GM19438 (cell line): ENCODE measurements around the gene ASXL2.
"Not testable (repeated sequence)": the region's sequence is repeated elsewhere in the genome, so short reads cannot be mapped to it uniquely, and the experiment has no call there.

Source experiments
- ATAC-seq: cut with Tn5 transposase; IDR thresholded peaks from one replicate; pipeline ENCODE4 v1.9.1; 2021; ENCODE audit warnings: low read depth; ENCODE audit not compliant: unreplicated experiment

The ASXL2 gene

DNA sequence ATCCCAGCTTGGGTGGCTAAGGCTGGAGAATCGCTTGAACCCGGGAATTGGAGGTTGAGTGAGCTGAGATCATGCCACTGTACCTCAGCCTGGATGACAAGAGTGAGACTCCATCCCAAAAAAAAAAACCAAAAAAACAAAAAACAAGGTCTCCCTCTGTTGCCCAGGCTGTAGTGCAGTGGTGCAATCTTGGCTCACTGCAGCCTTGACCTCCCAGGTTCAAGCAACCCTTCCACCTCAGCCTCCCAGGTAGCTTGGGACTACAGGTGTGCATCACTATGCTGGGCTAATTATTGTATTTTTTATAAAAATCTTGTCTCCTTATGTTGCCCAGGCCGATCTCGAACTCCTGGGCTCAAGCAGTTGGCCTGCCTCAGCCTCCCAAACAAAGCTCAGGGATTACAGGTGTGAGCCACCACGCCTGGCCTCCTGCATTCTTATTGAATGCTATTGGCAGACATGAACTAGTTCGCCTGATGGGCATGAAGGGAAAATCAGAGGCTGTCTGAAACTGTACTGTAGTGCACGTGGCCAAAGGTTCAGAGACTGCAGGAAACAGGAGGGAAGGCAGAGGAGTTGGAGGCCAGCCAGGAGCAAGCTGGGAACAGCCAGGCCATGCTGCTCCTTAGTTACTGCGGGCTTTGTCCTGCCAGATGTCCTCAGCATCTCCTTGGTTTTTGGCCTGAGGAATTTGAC lies 16.0 kb upstream of the ASXL2 start:
- ATAC-seq = no peak

DNA sequence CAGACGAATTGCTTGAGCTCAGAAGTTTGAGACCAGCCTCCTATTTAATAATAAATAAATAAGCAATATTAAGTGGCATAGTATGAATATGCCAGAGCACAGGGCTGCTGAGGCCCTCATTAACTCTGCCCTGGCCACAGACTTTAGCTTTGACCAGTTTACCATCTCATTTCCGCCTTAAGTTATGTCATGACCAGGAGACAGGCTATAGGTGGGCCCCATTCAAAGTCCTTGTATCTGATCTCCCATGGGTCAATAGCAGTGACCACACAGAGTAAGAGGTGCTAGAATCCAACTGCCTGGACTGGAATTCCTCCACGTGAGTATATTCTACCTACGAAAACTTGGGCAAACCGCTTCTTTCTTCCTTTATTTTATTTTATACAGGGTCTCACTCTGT lies 13.4 kb upstream of the ASXL2 start:
- no peak for ATAC-seq

DNA sequence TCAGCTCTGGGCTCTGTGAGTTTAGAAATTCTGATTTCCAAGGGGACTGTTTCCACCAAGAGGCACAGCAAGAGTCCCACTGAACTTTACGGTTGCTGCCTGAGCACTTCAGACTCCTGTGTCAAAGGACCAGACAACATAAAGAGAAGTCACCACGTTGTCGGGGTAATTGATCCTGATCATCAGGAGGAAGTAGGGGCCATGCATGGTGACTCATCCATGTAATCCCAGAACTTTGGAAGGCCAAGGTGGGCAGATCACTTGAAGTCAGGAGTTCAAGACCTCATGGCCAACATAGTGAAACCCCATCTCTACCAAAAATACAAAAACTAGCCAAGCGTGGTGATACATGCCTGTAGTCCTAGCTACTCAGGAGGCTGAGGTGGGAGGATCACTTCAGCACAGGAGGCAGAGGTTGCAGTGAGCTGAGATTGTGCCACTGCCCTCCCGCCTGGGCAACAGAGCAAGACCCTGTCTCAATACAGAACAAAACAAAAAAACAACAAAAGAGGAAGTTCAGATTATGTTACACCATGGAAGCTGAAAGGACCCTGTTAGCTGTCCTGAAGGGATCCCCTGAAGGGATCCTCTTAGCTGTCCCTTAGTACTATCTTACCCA lies 9.4 kb upstream of the ASXL2 start:
- ATAC-seq = no peak

DNA sequence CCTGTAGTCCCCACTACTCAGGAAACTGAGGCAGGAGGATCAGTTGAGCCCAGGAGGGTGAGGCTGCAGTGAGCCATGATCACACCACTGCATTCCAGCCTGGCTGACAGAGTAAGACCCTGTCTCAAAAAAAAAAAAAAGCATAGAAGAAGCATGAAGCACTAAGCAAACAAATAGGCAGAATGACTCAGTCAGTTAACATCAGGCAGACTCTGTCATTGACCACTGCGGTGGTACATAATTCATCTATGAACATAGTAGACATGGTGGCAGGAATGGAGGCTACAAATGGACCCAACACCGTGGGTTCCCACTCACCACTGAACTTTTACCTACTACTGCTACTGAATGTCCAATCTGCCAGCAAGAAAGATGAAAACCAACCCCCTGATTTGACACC lies 7.6 kb upstream of the ASXL2 start:
- no peak for ATAC-seq

DNA sequence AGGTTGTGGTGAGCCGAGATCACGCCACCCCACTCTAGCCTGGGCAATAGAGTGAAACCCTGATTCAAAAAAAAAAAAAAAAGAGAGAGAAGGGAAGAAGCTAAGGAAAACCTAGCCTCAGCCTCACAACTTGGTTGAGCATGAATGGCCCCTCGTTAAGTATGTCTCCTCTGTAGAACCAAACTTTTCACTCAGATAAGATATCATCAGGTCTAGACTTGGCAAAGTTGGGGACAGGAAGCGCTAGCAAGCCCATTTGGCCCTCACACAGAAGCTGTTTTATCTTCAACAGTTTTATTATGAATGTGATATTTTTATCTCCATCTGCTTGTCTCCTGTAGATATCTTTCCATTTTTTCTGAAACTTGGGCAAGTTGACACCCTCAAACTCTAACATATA lies 3.5 kb upstream of the ASXL2 start:
- no peak for ATAC-seq

DNA sequence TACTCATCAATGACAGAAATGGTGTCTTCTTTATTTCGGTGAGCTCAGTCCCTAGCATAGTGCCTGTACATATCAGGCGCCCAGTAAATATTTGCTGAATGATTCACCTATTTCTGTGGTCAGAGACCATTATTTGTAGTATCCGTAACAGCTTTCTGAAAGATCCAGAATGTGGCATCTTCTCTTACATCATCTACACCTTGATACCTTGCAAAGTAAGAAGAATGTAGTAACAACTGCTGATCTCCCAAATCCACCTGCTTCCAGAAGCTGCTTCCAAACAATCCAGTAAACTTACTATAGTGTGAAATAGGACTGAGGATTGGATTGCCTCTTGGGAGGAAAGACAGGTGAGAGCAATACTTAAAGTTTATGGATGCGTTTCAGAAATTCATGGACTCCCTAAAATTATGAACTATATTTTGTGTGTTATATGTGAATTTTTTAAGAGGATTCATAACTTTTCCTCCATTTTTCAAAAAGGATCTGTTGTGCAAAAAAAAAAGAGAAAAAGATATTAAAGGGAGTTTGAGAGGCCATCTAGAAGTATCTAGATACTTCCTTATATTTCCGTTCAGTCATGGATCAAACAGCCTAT lies 945 bp upstream of the ASXL2 start:
- ATAC-seq = no peak

DNA sequence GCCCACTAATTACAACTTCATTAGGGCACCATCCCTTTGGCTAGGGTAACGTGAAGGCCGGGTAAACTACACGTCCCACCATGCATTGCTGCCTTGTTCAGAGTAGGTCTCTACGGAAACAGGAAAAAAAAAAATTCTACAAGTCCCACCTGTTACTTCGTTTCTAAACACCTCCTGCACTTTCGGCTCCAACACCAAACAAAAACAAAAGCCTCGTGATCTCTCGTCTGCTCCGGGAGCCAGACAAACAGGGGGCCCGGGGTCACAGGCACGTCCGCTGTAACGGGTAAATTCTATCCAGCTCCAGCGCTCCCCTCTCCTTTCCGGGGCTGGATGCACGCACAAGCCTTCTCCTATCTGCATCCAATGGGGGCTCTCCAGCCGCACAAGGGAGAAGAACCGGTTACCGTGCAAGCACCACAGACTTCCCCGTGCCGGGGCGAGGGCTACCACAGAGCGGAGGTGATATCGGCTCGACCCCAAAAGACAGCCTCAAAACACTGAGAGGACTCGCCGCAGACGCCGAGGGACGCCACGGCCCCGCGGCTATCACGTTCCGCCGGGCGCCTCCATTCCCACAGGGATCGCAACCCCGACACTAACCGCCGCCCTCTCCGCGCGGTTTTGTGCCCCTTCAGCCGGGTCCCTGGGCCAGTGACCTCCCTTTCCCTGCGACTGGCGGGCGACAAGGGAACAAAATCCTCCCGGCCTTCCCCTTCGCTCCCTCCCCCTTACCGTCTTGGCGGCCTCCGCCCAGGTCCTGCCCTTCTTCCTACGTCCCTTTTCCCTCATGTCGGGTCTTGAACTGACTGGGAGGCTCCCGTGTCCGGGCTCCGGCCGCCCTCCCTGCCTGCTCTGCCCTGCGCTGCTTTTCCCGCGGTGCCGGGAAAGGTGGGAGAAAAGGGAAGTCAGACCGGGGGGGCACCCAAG lies 591 bp downstream of the ASXL2 start:
- ATAC-seq = peak; percentile 44

DNA sequence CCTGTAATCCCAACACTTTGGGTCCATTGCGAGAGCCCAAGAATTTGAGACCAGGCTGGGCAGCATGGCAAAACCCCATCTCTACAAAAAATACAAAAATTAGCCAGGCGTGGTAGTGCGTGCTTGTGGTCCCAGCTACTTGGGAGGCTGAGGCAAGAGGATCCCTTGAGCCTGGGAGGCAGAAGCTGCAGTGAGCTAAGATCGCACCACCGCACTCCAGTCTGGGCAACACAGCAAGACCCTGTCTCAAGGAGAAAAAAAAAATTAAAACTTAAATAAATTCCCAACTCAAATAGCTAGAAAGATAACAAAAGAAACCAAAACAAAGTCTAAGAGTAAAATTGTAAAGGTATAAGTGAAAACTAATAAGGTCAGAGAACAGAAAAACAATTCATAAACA lies 6.2 kb downstream of the ASXL2 start:
- no peak for ATAC-seq

DNA sequence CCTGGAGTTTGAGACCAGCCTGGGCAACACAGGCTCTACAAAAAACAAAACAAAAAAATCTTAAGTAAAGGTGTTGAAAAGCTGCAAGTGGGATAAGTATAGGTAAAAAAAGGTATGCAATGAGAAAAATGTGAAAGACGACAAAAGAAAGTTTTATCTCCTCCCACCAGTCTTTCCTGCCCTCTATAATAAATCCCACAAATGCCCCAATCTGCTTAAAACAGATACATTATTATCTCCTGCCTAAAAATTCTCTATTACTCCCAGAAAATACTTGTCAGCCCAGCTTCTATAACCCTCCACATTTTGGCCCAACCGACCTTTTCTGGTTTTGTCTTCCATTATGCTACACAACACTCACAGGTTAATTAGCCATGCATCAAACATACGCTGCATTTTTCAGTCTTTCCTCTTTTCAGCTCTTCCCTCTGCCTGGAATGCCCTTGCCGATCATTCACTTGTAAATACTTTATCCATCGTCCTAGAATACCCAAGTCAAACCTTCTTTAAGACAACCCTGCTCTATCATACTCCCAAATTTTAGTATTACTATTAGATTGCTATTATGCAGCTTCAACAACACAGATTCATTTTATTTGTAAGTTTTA lies 10.8 kb downstream of the ASXL2 start:
- no peak for ATAC-seq

DNA sequence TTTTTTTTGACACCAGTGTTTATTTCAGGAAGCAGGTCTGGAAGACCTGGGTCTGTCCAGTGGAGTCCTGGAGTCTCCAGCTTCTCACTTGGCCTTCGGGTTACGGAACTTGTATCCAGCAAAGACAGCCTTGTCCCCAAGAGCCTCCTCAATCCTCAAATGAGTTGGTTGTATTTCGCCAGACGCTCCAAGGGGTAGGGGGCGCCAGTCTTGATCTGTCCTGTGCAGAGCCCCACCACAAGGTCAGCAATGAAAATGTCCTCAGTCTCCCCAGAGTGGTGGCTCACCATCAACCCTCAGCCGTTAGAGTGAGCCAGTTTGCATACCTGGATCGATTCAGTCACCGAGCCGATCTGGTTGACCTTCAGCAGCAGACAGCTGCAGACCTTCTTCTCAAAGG lies 21.9 kb downstream of the ASXL2 start:
- ATAC-seq = no peak

DNA sequence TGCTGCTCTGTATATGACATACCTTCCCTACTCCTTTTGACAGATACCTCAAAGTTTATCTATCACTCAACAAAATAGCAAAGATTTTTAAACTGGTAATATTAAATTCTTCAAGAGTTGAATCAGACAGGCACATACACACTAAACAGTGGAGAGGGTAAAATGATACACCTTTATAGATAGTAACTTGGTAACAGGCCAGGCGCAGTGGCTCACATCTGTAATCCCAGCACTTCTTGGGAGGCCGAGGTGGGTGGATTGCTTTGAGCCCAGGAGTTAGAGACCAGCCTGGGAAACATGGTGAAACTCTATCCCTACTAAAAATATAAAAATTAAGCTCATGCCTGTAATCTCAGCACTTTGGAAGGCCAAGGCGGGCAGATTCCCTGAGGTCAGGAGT lies 23.2 kb downstream of the ASXL2 start:
- ATAC-seq = no peak

DNA sequence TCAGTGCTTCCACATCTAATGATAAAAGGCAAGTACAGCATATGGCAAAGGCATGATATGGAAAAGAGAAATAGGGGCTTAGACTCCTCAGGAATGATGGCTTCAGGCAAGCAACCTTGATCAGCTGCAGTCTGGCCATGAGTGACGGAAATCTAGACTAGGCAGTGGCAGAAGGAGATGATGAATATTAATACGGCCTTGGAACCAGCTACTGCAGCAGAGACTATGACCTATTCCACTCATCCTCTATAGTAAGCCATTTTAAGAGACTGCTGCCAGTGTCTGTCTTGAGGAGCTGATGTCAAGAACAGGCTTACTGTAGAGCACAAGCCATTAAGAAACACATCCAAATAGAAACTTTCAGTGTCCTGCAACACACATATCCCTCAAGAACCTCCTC lies 23.7 kb downstream of the ASXL2 start:
- no peak for ATAC-seq

DNA sequence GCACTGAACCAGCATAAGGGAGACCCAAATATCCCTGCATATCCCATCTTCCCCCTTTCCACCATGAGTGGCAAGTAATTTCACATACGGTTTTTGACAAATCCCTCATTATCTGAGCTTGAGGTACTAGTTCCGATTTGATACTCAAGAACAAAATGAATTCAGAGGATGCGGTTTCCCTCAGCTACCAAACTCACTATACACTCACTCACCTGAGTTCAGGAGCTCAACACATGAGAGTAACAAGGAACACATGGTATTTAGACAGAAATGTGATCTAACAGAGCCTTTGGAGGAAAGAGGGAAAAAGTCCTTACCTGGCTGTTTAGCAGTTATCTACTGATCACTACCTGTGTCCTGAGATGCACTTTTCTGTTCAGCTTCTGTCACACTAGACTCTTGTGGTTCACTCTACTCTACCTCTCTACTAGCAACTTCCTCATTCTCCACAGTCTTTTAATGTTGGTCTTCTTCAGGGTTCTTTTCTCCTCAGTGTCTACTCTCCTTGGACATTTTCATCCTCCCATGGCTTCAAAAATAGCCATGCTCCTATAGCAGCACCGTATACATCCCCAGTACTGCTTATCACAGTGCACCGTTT lies 25.1 kb downstream of the ASXL2 start:
- no peak for ATAC-seq

DNA sequence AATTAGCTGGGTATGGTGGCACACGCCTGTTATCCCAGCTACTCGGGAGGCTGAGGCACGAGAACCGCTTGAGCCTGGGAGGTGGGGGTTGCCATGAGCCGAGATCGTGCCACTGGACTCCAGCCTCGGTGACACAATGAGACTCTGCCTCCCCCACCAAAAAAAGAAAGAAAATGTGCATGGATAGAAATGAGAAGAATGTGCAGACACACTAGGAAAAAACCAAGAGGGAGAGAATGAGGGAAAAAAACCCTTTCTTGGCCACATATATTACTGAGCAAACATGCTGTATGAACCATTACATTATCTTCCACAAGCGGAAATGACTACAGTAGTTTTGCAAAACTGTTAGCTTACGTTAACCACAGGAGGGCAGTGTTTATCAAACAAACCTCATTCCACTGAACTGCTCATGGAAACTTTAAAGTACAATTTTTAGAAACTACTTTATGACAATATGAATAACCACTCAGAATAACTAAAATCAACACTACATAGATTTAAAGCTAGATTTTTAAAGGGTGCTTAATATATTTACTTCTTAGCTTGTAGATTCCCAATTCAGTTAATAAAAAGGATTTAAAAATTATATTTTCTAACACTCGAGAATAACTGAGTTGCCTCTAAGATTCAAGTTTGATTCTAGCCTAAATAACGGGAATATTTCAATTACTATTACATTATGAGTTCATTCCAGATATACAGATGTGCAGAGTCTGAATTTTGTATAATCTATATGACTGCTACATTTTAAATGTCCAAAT lies 26.4 kb downstream of the ASXL2 start:
- ATAC-seq = peak; percentile 64

DNA sequence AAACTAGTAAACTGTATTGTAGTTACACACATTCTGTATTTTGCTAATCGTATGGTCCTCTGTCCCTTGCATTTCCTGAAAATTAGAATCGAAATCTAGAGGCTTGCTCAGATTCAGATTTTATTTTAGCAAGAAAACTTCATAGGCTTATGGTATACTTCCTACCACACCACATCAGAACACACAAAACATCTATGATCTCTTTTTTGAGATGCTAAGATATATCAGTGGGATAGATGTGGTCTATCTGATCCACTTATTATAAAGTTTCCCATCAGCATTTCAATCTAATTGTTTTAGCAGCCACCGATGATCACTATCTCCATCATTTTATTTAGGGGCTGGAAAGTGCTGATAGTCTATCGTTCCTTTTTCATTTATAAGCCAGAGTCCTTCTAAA lies 27.9 kb downstream of the ASXL2 start:
- ATAC-seq = not testable (repeated sequence)

DNA sequence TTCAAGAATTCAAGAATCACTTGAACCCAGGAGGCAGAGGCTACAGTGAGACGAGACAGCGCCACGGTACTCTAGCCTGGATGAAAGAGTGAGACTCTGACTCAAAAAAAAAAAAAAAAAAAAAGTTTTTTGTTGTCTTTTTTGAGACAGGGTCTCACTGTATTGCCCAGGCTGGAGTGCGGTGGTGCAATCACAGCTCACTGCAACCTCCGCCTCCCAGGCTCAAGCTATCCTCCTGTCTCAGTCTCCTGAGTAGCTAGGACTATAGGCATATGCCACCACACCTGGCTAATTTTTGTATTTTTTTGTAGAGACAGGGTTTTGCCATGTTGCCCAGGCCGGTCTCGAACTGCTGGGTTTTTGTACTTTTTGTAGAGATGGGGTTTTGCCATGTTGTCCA lies 28.9 kb downstream of the ASXL2 start:
- ATAC-seq = not testable (repeated sequence)

DNA sequence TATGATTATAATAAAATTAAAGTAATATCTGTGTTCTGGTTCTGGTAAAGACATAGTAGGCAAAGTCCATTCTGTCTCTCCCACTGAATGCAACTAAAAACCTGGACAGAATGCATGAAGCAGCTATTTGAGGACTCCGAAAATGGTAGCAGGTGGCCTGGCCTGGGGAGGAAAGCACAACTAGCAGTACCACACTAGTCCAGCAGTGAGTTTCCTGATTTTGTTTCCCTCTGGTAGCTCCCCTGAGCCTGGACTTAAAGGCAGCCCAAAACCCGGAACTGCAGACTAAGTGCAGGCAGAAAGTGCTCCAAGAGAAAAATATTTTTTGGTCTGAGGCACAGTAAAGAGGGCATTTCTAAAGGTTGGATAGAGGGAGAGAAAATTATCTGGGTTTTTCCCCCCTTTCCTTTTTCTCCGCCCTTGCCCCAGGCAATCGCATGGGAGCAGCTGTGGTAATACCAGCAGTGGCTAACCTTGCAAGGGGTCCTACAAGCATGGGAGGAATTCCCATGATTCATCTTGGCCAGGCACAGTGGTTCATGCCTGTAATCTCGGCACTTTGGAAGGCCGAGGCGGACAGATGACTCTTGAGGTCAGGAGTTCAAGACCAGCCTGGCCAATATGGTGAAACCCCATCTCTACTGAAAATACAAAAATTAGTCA lies 32.3 kb downstream of the ASXL2 start:
- no peak for ATAC-seq

DNA sequence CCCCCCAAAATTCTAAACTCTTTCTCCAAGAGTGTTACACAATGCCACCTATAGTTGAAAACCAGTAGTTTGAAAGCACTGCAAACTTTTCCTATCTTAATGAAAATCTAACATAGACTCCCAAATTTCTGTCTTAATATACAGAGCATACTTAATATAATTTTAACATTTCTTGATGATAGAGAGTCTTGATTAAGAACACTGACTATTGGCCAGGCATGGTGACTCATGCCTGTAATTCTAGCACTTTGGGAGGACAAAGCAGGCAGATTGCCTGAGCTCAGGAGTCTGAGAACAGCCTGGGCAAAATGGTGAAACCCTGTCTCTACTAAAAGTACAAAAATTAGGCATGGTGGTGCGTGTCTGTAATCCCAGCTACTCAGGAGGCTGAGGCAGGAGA lies 34.2 kb downstream of the ASXL2 start:
- no peak for ATAC-seq

DNA sequence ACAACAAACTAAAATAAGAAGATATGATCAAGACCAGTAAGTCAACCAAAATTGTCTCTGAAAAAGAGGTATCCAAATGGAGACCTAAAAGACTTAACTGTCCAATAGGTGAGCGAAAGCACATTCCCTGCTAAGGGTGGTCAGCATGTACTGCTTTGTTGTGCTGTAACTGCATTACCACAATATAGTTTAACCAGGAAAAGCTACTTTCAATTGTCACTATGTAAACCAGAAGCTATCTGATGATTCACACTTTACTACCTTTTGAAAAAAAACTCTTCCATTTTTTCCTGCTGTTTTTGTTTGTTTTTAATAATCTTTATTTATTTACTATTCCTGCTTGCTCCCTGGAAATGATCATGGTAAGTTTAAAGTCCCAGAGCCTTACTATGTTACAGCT lies 36.1 kb downstream of the ASXL2 start:
- ATAC-seq = no peak
